Uterus (tissue), 2 donors: Measurements from ENCODE around the gene KLK11.

ENCODE experiments used
- CTCF ChIP-seq, 4 experiments: fragments of 200-600 bp in 2 of 4; fragments of 450-650 bp in 2 of 4; sonication (generic) in 2 of 4; IDR thresholded peaks; one replicate each; pipeline ENCODE4 v1.5.1; 2016 to 2019; ENCODE audit warnings: antibody characterized with exemption in 4 of 4, mild to moderate bottlenecking in 2 of 4, moderate library complexity in 1 of 4
- POLR2A ChIP-seq, 2 donors: fragments of 450-650 bp; IDR thresholded peaks; one replicate each; pipeline ENCODE4 v1.6.1; 2016; ENCODE audit warnings: antibody characterized with exemption in 2 of 2, mild to moderate bottlenecking in 1 of 2, moderate library complexity in 1 of 2

GRCh38 chr19:51047031-51047335, 20.6 kb upstream of the KLK11 start:
- no peak for TF ChIP-seq CTCF (IDR thresholded peaks at IDR 0.05)
- TF ChIP-seq POLR2A (IDR thresholded peaks at IDR 0.05) = no peak
